A549 treated with AZD9567 at 1 μM for 4 hours (cell line): ENCODE measurements around the gene RNF6. TPM values are rescaled to one million over a fixed set of nuclear protein-coding genes. Genes with fewer than 3 reads are reported as not detected.

ENCODE experiments used
- total RNA-seq: library from RNA; stranded (reverse); fragments of 200-300 nt; extraction: Qiagen RNA extraction; gene quantifications from 5 replicates; pipeline ENCODE4 v1.2.3, GENCODE V29; 2022; ENCODE audit not compliant: insufficient read depth

Gene RNF6
- 26.8 to 33.7 TPM (median 29.7 TPM) in 5 replicates for total RNA-seq

GRCh38 chr13:26221721-26222519 is at the start of gene RNF6:
RNF6 (minus strand) TSS chr13:26222314; CDS start chr13:26219649, 2,665 bp downstream.

DNA sequence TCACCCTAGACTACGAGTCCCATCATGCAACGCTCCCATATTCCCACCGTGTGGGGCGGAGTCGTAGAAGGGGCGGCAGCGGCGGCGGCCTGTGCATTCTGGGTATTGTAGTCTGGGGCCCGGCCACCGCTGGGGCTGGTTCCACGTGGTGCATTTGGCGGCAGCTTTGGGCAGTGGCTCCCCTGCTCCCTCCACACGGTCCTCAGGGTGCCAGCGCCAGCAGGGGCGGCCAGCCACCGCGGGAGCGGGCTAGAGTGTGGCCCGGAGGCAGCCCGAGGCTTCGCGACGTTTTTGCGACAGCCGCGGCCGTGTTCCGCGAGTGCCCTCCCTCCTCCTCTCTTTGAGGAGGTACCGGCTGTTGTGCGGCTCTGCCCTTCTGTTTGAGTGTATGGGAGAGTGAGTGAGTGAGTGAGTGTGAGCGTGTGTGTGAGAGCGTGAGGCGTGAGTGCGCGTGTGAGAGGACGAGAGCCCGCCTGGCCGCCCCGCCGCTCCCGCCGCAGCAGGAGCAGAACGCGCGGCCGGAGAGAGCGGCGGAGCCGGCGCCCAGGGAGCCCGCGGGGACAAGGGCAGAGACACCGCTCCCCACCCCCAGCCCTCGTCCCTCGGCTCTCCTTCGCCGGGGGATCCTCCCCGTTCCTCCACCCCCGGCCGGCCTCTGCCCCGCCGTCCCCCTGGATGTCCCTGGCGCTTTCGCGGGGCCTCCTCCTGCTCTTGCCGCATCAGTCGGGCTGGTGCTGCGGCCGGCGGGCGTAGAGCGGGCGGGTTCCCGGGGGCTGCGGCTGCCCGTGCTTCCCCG is 31.9 kb upstream of the RNF6 start, which contains the start of gene CDK8:
CDK8 (plus strand) TSS at position 343 of the 796 bp plus-strand sequence. CDS start 513 bp downstream, outside the sequence.

Other genes starting within 250 kb of the RNF6 start
- 0.03 to 0.05 TPM (median 0.04 TPM) in 3 of 5 replicates, not detected in the others for gene SHISA2, start 170.3 kb downstream of the RNF6 start, total RNA-seq
- gene CDK8, start 31.8 kb upstream of the RNF6 start, total RNA-seq = 11.0 to 15.9 TPM (median 13.7 TPM) in 5 replicates